ENCODE results near the gene DENND10.
A peak's percentile ranks its signal among the peaks of the same experiment; 100 is the strongest.
"Not testable (repeated sequence)": the region's sequence is repeated elsewhere in the genome, so short reads cannot be mapped to it uniquely, and the experiment has no call there.

DENND10 gene, protein sequence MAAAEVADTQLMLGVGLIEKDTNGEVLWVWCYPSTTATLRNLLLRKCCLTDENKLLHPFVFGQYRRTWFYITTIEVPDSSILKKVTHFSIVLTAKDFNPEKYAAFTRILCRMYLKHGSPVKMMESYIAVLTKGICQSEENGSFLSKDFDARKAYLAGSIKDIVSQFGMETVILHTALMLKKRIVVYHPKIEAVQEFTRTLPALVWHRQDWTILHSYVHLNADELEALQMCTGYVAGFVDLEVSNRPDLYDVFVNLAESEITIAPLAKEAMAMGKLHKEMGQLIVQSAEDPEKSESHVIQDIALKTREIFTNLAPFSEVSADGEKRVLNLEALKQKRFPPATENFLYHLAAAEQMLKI

DNA sequence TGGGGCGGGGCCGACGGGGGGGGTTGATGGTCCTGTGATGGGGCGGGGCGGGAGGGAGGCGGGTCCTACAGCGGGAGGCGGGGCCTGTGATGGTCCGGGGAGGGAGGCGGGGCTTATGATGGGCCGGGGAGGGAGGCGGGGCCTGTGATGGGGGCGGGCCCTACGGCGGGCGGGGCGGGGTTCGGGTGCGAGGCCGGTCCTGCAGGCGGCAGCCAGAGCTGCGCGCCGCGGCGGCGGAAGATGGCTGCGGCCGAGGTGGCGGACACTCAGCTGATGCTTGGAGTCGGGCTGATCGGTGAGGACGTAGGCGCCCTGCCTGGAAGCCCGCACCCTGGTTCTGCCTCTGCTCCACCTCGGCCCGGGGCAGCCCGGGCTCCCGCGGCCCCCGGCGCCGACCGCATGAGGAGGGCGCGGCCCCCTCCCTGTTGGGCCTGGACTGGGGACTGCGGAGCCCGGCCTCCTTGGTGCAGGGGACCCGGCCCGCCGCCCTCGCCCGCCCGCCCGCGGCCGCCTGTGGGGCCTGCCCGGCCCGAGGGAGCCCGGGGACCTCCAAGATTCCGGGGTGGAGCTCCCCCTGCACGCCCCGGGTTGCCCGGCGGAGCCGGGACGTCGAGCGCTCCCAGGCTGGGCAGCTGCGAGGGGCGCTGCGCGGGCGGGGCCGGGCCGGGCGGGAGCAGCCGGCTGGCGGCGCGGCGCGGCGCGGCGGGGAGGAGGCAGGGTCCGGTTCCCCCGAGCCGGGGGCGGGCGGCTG, at the start of gene DENND10:
TSS of gene DENND10 (plus strand) at position 211 of the 751 bp plus-strand sequence. CDS start at position 241, 30 bp downstream.
- DNase-seq (ENCODE audit: low read depth), result no peak

DNA sequence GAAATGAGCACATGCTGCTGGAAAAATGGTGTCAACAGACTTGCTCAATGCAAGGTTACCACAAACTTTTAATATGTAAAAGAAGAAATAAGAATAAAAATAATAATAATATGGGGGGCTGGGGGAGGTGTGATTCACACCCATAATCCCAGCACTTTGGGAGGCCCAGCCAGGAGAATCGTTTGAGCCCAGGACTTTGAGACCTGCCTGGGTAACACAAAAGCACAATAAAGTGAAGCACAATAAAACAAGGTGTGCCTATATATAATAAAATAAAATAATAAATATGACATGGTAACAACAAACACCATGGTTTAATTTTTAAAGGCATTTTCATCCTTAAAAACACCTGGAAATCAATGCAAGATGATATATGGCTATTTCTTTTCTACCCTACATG, 48.4 kb upstream of the DENND10 start:
- DNase-seq (ENCODE audit: low read depth), result no peak

- DNase-seq (ENCODE audit: low read depth), result no peak
Observed at GRCh38 chr10:119058010-119058409, 45.9 kb upstream of the DENND10 start.

- DNase-seq (ENCODE audit: low read depth), result no peak
Observed at GRCh38 chr10:119059557-119059956, 44.4 kb upstream of the DENND10 start.

DNA sequence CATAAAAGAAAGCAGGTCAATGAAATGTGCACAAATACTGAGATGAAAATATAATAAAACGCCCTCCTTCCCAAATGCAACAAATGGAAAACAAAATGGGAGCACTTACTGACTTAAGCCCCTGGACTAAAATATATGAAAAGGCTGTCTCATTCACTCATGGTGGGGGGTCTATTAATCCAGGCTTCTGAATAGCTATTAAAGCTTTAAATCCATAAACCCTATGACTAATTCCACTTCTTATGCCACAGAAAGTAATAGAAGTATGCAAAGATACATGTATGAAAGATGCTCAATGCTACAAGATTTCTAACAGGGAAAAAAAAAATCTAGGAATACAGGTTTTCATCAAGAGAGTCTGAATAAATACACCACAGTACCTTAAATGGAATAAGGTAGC, 43.8 kb upstream of the DENND10 start:
- DNase-seq (ENCODE audit: low read depth), result no peak

GRCh38 chr10:119061352-119061751, 42.6 kb upstream of the DENND10 start:
- DNase-seq (ENCODE audit: low read depth), result no peak

- DNase-seq (ENCODE audit: low read depth), result no peak
Observed at GRCh38 chr10:119061926-119062325, 42.0 kb upstream of the DENND10 start.

DNA sequence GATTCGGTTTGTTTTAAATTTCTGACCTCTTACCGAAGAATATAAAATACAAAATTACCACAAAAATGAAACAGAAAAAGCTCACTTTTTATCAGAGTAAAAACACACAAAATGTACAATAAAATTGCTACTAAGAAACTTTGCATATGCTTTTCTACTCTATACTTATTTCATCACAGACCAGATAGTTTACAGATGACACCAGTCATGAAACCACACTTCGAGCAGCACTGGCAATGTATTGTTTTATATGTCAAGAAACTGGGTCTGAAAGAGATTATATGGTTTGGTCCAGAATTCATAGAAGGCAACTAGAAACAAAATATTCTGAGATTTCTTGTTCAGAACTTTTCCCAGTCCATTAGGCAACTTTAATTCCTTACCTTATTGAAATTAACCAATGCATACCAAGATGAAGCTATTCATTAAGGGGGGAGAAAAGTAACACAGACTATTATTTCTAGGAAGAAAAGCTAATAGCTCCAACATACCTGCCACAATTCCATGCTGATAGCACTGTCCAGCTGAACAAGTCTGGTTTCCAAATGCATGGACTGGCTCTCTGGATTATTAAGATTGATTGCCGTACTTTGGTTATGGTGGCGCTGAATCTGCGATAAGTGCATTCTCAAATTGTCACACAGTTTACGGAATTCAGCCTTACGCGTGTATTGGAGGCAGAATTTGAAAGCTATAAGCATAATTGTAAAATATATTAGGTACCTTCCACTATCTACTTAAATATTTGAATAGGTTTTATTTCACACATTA, 33.3 kb upstream of the DENND10 start:
- DNase-seq (ENCODE audit: low read depth), result no peak

DNA sequence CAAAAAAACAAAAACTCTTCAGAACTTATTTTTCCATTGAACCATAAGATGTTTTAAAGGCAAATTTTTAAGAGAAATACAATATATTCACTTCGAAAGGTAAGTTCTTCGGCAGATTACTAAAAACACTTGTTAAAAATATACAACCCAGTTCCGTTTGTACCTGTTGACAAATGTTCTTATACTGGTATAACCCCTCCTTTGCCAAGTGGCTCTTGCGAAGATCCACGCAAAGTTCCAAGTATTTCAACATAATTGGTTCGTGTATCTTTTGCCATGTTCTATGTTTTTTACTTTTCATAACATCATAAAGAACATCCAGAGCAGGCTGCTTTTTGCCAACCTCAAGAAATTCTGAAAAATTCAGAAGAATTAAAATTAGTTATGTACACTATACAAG, 30.3 kb upstream of the DENND10 start:
- DNase-seq (ENCODE audit: low read depth), result no peak

DNA sequence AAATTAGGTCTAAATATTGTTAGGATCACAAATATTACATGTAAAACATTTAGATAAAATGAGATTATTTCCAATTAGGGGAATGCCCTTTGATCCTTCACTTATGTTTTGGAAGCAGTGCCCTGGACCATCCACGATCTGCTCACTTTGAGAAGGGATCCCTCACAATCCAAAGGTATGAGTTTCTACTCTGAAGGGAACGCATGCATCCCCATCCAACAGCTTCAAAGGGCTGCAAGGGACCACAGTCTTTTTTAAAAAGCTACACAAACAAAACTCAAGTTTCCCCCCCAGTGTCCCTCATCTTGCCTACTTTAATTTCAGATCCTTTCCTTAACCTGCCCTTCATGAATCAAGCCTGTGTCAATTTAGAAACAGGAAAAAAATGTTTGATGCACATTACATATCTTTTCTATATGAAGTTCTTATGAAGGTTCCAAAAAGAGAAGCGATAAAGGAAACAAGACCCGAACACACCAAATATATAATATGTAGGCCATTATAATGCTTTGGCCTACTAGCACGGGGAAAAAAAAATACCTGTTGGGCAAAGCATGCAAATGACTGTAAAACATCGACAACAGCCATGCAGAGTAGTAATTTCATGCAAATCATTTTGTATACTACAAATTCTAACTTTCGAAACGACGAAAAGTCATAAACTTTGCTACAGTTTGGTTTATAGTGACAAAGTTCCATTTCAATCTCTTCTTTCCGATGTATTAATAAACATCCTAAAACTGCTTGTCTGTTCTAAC, 25.3 kb upstream of the DENND10 start:
- DNase-seq (ENCODE audit: low read depth), result no peak

- no peak for DNase-seq (ENCODE audit: low read depth)
Observed at GRCh38 chr10:119079599-119080520, 24.1 kb upstream of the DENND10 start.

DNA sequence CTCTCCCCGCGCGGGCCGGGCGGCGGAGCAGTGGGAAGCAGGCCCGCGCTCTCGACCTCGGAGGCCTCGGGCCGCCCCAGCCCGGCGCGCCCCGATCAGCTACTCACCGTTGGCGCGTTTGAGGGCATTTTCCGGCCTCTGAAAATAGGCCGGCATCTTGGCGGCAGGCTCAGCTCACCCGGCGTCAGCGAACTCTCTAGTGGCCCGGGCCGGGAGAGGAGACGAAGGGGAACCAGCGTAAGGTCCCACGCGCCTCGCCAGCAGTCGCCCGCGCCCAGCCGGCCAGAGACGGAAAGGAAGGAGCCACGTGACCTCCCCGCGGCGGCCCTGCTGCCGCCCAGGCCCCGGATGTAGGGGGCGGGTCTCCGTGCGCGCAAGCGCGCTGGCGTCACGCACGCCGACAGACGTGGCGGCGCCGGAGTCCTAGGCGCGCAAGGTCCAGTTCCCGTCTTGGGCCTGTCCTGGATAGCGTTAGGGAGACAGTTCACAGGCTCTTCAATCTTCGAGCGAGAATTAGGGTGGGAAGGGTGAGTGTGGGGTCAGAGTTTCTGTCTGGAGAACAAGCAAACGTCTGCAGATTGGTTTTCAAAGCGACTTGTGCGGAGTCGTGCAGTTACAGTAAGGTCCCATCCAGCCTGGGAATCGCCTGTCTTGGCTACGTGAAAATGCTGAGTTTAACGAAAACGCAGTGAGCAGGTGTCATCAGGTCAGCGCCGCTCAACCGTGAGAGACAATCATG, 23.2 kb upstream of the DENND10 start, which contains the start of gene EIF3A:
TSS of gene EIF3A (minus strand) at position 297 of the 739 bp plus-strand sequence. CDS start at position 156, 141 bp downstream.
- DNase-seq (ENCODE audit: low read depth), result no peak

DNA sequence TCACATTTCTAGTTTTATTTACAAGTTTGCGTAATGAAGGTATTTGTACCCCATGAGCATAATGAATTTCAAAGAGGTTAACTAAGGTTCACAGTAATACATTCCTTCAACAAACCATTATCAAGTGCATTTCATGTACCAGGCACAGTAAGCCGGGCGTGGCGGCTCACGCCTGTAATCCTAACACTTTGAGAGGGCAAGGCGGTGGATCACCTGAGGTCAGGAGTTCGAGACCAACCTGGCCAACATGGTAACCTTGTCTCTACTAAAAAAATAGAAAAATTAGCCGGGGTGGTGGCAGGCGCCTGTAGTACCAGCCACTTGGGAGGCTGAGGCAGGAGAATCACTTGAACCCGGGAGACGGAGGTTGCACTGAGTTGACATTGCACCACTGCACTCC, 19.0 kb upstream of the DENND10 start:
- DNase-seq (ENCODE audit: low read depth), result no peak

DNA sequence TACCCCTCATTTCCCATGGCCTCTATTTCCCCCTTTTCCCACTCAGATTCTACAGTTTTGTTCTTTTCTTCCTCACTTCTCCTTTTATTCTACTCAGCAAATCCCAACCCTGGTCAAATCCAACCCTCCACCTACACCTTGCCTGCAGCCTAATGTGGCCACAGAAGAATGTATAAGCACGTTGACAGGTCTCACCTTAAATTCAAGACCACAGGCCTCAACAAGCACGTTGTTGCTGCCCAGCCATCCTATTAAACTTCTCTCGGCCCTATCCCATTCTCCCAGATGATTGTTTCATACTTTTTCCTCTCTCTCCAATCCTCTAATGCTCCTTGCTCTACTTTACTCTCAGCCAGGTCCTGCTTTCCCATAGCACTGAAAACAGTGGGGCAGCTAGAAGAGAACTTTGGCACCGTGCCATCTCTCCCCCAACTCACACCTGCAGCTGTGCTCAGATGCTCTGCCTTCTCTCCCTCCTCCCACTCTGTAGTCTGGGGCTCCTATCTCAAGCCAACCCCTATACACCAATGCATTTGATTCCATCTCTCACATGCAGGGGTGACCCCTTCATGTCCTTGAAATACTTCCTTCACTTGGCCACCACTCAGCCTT, 16.5 kb upstream of the DENND10 start:
- DNase-seq (ENCODE audit: low read depth), result no peak

DNA sequence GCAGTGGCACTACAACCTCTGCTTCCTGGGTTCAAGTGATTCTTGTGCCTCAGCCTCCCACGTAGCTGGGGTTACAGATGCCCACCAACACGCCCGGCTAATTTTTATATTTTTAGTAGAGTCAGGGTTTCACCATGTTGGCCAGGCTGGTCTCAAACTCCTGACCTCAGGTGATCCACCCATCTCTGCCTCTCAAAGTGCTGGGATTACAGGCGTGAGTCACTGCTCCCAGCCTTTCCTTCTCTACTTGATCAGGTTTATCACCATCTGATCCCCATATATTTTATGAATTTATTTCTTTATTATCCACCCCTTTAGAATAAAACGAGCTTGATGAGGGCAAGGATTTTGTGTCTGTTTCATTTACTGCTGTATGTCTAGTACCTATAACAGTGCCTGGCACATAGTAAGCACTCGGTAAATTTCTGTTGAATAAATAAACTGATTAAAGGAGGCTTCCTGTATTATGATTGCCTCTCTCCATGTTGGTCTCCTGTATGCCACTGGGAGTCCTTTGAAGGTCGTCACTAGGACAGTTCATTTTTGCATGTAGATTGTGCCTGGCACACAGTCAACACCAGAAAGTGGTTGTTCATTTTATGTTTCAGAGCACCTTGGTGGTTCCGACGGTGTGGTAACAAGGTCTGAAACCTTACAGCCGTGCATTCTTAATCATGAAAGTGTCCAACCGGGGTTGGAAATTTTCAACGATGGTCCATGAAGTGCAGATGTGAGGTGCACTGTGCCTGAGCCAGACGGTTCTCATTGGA, 13.7 kb upstream of the DENND10 start:
- no peak for DNase-seq (ENCODE audit: low read depth)

- DNase-seq (ENCODE audit: low read depth), result peak; percentile 68
Observed at GRCh38 chr10:119090968-119091367, 12.9 kb upstream of the DENND10 start.

DNA sequence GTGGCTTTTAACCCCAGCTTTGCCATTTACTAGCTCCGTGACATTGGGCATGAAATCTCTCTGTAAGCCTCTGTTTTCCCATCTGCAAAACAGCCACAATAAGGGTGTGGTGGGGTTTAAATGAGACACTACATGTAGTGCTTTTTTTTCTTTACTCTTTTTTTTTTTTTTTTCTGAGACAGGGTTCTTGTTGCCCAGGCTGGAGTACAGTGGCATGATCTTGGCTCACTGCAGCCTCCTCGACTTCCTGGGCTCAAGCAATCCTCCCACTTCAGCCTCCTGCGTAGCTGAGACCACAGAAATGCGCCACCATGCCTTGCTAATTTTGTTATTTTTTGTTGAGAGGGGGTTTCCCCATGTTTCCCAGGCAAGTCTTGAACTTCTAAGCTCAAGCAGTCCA, 8.3 kb upstream of the DENND10 start:
- no peak for DNase-seq (ENCODE audit: low read depth)

- DNase-seq (ENCODE audit: low read depth), result not testable (repeated sequence)
Observed at GRCh38 chr10:119096641-119097415, 7.1 kb upstream of the DENND10 start.
